Stimulated activated CD4-positive, alpha-beta T cell treated with anti-CD3 and anti-CD28 coated beads, TNF-alpha, amount 100 ng/mL, for 4 hours (primary cell): ENCODE data around the gene CCDC57.

Source experiments
- DNase-seq, 3 experiments: peaks; one replicate each; pipeline ENCODE4 v3.0.0-alpha.2; 2020; ENCODE audit warnings: low read depth in 3 of 3

CCDC57 gene

GRCh38 chr17:82081966-82082365 is 130.7 kb downstream of the CCDC57 start:
- DNase-seq = no peak

DNA sequence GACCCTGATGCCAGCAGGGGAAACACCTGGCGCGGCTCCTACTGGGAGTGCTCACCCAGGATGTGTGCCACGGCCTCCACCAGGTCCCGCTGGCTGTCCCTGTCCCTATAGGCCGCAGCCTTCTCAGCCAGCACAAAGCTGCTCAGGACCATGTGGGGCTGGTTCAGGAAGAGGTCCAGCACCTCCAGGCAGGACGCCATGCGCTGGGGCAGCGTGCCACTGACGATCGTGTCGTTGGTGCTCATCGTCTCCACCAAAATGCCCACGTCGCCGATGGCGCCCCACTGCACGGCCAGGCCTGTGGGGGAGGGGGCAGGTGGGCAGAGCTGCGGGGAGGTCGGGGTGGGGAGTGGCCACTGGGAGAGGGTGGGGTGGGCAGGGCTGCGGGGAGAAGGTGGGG is 131.1 kb downstream of the CCDC57 start:
- DNase-seq = no peak

GRCh38 chr17:82080789-82081464 is 131.7 kb downstream of the CCDC57 start:
- DNase-seq = no peak

GRCh38 chr17:82080048-82080788 is 132.4 kb downstream of the CCDC57 start:
- DNase-seq = no peak

- DNase-seq = no peak
Measured at GRCh38 chr17:82079001-82079677, 133.5 kb downstream of the CCDC57 start.

GRCh38 chr17:82078433-82078832 is 134.2 kb downstream of the CCDC57 start:
- DNase-seq = no peak

GRCh38 chr17:82077617-82078358 is 134.9 kb downstream of the CCDC57 start:
- DNase-seq = no peak

DNA sequence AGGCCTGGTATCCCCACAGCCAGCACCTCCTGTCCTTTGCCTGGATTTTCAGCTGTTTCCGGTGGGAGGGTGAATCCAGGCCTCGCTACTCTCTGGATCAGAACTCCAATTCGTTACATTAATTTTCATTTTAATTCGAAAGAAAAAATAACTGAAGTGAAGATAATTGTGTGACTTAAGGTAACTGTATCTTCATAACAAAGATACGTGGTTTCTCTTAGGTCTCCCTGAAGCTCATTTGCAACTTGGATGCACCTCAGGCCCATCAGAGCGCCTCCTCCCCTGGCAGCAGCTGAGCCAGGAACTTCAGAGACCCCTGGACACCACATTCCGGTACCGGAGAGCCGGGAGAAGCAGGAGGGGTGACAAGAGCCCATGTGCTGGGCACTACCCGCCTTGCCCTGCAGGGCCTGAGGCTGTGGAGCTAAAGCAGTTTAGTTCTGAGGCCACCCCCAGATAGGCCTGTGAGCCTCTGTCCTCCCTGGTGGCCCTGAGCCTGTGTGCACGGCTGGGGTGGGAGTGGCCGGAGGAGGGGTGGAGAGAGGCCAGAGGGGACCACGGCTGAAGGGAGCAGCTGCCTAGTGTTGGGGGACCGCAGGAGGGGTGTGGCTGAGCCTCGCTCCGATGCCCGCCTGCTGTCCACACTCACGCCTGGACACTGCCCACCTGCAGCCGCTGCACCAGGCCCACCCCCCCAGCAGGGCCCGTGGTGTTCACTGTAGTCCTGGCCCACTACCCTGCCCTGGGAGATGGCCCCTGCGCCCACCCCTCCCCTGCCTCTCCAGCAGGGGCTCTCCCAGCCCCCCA is 135.7 kb downstream of the CCDC57 start:
- DNase-seq = no peak

DNA sequence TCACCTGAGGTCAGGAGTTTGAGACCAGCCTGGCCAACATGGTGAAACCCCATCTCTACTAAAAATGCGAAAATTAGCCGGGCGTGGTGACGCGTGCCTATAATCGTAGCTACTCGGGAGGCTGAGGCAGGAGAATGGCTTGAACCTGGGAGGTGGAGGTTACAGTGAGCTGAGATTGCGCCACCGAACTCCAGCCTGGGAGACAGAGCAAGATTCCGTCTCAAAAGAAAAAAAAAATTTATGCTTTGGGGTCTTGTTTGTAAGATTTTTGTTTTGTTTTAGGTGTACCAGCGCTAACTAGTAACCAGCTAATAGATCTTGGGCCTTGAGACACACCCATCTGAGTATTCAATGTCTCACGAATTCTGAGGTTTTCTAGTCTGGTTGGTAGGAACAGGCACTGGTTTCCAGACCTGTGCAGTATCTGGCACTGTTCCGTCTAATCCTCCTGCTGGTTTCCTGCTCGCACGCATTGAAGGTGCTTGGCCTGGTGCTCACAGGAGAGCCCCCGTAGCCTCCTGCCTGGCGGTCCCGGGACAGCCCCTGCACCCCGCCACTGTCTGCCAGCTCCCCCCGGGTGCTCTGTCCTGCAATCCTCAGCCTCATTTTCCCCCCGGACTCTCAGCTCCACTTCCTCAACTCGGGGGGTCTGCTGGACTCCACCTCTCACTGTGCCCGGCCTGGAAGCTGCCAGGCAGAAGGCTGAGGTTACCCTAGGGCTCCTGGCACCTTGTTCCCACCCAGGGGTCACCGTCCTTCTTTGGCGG is 136.4 kb downstream of the CCDC57 start:
- no peak for DNase-seq

- DNase-seq = no peak
Measured at GRCh38 chr17:82073446-82073845, 139.2 kb downstream of the CCDC57 start.

DNA sequence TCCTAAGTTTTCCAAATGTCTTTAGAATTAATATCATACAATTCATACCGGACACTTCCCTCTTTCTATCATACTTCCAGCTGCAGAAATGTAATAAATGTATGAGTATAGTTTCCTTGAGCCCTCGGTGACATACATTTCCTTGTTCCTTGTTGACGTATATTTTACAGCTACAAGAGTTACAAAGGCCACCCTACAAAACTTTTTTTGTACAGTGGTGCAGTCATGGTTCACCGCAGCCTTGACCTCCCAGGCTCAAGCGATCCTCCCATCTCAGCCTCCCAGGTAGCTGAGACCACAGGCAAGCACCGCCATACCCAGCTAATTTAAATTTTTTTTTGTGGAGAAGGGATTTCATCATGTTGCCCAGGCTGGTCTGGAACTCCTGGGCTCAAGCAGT is 139.8 kb downstream of the CCDC57 start:
- no peak for DNase-seq

GRCh38 chr17:82070611-82071010 is 142.0 kb downstream of the CCDC57 start:
- no peak for DNase-seq

- peak; percentile 50 to 69 (median 51) for DNase-seq
Measured at GRCh38 chr17:82065638-82066303, 146.9 kb downstream of the CCDC57 start, which contains the start of gene DUS1L. Gene DUS1L, minus strand, starts transcription at chr17:82065804. Its CDS starts 745 bp downstream, at chr17:82065059.

GRCh38 chr17:82065193-82065637 is 147.4 kb downstream of the CCDC57 start:
- no peak for DNase-seq

DNA sequence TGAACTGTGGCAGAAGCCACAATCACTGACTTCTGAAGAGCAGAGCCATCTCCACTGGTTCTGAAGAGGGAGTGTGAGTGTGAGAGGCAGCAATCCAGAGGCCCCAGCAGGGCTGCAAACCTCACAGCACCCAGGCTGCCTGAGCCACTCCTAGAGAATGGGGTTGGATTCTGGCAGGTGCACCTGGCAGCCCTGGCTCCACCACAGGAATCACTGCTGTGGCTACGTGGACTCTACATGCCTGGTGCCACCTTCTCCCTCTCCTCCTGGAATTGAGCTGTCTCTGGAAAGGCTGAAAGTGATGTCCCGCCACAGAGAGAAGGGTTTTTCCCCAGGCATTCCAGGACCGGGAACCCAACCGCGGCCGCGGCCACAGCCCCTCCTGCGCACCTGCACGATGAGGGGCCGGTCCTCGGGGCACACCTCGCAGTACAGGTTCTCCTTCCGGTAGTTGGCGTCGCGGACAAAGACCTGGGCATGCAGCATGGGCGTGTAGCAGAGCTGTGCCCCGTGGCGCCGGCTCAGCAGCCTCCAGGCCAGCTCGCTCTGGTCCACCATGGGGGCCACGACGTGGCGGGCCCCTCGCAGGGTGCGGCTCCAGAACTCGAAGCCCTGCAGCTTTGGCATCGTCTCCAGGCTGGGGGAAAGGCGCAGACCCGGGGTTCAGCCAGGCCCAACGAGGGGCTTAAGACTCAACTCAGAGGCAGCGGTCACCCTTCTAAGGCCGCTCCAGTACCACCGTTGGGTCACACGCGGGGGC is 148.0 kb downstream of the CCDC57 start:
- DNase-seq = no peak

DNA sequence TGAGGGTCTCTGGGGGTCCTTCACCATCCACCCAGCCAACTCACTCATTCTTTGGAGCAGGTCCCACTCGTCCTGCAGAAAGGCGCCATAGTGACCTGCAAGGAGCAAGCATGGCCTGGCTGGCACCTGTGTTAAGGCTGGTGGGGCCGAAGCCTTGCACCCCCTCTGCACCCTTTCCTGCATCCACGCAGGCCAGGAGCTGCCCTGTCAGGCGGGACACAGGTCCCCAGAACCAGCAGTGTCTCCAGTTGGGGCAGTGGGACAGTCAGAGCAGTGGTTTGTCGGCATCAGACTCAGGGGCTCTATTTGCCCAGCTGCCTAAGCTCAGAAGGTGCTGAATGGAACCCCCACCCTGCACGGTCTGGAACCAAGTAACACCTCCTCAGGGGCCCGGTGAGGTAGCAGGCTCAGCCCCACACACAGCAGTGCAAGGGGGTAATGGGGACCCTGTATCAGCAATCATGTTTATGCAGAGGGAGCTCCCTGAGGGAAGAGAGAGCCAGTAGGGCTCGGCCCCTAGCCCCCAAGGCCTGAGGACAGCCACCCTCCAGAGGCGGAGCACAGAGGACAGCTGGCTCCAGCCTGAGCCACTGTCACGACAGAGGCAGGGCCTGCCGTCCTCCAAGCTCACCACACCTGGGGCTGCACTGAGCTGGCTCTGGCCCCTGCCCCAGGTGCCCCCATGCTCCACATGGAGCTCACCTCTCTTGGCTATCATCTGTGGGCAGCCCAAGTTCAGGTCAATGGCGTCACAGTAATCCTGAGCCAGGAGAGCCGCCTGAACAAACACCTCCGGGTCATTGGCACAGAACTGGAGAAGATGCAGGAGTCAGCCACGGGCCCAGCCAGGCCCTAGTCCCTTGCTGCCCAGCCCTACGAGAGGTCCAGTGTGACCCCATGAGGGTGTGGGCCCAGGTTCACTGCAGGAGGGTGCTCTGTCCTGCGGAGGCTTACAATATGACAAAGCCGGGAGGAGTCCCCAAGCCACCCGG is 148.9 kb downstream of the CCDC57 start:
- DNase-seq = no peak

DNA sequence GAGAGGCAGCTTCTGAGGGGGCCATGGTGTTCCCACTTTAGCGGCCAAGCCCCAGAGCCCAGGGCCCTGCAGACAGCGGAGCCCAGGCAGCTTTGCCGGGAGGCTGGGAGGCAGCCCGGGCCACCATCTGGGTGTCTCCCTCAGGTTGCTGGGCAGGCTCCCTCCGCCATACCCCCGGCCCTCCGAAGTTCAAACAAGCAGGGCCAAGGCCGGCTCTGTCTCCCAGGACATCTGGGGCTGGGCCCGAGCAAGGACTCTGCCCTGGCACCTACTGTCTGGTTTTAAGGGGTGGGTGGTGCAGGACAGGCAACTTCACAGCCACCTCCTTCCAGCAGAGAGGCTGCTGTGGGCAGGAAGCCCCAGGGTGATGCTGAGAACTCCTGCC is 149.7 kb downstream of the CCDC57 start:
- DNase-seq = no peak
